IPS-NIHi7 (cell line): ENCODE results near the gene GLTP.
A peak's percentile ranks its signal among the peaks of the same experiment; 100 is the strongest.
"Not testable (repeated sequence)": the region's sequence is repeated elsewhere in the genome, so short reads cannot be mapped to it uniquely, and the experiment has no call there.

Experiments used
- DNase-seq: peaks from one replicate; pipeline ENCODE4 v3.0.0; 2012; ENCODE audit warnings: mixed read lengths; ENCODE audit errors: extremely low spot score

GLTP gene

DNA sequence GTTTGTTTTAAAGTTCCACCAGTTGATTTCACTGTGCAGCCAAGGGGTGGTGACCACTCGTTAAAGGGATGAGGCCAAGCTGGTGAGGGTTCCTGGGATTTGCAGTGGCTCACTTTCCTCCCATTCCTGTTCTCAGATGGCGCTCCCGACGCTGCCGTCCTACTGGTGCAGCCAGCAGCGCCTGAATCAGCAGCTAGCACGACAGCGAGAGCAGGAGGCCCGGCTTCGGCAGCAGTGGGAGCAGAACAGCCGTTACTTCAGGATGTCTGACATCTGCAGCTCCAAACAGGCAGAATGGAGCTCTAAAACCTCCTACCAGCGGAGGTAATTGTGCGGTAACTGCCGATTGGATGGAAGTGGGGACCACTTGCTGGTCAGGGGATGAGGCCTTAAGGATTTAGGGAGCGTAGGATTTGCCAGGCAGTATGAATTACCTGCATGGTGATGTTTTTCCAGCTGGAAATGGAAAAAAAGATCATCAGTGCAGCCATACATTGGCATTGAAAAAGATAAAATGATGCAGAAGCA is 22.6 kb upstream of the GLTP start:
- DNase-seq: no peak

DNA sequence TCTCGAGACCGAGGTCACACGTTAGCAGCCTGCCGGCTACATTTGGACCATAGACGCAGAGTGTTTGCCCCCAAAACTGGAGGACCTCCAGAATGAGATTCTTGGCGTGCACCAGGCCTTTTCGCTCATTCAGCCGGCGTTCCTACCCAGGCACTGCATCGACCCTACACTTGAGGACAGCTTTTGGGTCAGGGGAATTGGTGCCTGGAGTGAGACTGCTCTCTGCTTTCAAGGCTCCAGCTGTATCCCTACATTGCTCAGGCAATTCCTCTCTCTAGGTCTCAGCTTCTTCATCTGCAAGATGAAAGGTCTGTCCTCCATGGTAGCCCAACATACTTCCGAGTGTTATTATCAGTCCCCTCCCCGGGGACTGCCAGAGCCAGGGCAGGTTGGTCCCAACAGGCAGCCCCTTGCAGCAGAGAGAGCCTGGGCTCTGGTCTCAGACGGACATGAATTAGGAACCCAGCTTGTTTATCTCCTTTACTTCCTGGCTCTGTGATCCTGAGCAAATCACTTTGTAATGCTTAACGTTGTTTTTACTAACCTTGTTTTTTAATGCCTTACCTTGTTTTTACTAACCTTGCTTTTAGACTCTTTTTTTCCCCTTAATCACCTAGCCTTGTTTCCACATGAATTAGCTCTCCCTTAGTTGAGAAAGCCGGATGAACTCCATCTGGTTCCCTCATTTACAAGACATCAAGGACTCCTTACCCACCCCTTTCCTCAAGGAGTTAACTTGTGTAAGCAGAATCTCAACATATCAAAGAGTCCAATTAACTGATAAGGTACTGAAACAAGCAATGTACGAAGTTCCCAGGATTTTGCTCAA is 20.6 kb upstream of the GLTP start:
- peak; percentile 67 for DNase-seq

DNA sequence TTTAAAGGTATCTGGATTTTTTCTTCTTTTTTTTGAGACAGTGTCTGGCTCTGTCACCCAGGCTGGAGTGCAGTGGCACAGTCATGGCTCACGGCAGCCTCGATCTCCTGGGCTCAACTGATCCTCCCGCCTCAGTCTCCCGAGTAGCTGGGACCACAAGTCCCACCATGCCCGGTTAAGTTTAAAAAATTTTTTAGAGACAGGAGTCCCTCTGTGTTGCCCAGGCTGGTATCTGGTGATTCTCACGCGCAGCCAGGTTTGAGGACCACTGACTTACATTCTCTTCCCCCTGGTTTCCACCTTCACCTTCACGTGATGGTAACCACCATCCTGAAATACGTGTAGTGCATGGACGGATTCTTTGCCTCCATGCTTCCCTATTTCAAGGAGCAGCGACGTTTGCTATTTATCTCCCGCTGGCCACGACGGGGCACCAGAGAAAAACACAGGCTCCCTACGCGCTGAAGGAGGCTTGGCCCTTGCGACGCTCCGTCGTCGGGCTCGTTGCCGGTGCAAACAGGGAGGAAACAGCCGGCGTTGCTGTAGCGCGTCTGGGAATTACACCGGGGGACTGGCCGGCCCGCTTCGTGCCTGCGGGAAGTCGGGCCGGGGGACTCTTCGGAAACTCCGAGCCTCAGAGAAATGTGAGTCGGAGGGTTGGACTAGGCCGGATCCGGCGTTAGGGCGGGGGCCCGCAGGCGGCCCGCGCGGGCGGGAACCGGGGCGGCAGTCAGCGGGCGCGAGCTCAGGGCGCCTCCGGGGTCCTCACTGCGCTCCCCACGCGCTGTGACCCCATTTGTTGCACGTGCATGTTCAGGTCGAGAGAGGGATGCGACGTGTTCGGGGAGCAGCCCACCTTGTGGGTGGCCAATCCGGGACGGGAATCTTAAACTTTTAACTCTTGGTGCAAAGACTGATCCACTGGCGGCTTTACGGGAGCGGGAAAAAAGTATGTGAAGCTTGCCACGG is 19.7 kb upstream of the GLTP start, which contains the start of gene TCHP:
TSS of gene TCHP (plus strand) at position 492 of the 969 bp plus-strand sequence. CDS start 2,753 bp downstream, outside the sequence.
- DNase-seq: peak; percentile 84

DNA sequence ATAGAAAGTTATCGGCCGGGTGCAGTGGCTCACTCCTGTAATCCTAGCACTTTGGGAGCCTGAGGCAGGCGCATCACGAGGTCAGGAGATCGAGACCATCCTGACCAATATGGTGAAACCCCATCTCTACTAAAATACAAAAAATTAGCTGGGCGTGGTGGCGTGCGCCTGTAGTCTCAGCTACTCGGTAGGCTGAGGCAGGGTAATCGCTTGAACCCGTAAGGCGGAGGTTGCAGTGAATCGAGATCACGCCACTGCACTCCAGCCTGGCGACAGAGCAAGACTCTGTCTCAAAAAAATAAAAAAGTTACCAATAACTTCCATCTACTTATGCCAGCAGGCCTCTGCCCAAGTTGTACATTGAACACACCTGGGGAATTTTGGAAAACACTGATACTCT is 19.0 kb upstream of the GLTP start:
- DNase-seq: not testable (repeated sequence)

DNA sequence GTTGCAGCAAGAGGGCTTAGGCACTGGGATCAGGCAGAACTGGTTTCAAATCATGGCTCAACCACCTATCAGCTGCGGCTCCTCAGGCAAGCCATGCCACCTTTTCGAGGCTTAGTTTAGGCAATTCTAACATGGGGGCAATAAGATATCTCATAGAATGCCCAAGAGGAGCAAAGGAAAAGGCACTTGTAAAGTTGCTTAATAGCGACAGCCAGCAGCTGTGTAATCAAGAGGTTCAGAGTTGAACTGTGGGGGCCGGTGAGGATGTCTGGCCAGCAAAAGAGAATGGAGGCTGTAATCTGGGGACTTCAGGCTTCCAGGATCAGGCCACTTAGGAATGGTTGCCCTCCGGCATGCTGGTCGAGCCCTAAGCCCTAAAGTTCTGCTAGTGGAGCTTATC is 16.7 kb upstream of the GLTP start:
- no peak for DNase-seq

DNA sequence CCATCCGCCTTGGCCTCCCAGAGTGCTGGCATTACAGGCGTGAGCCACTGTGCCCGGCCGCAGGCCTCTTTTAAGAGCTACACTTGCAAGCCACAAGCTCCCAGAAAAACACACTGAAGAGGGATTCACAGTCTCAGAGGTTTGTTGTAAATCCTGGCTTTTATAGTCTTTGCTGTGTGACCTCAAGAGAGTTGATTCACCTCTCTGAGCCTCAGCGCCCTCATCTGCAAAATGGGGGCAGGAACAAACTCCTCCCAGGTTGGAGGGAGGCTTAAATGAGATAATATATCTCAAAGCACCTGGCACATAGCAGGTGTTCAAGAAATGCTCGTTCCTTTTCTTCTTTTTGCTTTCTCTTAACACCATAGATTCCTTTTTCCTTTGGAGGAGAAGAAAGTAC is 15.8 kb upstream of the GLTP start:
- DNase-seq: no peak

DNA sequence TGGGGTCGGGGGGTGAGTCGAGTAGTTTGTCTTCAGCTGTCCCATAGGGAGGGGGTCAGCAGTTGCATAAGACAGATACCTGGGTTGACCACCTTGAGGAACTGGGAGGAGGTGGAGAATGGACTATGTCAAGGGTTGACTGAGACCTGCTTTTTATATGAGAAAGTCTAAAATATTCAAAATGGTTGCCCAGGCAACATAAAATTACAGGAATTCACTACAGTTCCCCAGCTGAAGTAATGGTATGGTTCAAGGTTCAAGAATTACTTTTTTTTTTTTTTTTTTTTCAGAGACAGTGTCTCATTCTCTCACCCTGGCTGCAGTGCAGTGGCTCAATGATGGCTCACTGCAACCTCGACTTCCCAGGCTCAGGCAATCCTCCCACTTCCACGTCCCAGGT is 14.6 kb upstream of the GLTP start:
- DNase-seq: no peak

DNA sequence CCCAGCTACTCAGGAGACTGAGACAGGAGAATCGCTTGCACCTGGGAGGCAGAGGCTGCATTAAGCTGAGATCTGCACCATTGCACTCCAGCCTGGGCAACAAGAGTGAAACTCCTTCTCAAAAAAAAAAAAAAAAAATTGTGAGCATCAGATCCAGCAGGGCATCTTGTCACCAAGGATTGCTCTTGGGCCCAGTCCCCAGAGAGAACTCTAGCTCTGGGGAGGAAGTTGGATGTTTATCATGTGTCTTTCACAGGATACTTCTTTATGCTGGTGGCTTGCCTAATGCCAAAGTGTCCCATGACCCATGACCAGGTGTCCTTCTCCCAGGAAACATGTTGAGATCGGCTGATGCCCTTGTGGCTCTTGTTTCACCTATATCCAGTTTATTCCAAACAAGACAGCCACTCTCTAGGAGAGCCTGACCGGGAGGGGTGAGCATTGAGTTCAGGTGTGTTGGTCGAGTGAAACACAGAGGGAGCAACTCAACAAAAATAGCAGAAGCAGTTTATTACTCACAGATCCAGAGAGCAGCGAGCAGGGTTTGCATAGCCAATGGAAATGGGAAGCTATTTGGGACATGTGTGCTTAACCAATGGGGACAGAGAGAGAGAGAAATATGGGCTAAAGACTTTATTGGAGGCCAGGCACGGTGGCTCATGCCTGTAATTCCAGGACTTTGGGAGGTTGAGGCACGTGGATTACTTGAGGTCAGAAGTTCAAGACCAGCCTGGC is 13.1 kb upstream of the GLTP start:
- no peak for DNase-seq

DNA sequence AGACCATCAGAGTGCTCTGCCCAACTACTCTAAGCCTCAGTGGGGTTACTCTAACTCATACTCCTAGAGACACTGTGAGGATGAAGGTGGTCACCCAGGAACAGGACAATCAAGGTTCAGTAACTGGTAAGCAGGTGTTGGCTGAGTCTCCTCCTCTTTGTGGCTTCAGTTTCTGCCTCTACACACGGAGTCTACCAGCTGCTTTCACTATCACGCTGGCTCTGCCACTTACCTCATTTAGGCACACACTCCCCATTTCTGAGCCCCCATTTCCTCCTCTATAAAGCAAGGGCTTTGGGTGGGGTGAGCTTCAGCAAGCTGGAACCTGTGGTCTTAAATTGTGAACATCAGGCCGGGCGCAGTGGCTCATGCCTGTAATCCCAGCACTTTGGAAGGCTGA is 12.4 kb upstream of the GLTP start:
- DNase-seq: no peak

DNA sequence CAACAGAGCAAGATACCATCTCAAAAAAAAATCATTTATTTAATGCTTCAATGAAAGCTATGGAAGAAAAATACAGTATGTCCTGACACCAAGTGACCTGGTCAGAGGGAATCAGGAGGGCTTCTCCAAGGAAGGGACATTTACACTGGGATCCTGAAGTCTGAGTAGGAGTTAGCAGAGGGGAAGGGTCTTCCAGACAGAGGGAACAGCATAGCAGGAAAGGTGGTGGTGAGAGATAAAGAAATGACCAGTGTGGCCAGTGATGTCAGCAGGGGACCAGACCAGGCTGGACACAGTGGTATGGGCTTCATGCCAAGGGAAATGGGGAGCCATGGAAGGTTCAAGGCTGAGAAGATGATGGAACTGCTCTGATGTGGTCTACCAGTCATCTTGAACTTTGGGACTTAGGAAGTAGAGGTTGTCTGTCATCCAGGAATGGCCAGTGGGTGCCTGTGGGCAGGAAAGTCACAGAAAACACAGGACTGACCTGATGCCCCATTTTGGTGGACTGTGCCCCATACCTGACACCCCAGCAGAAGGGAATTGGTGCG is 11.9 kb upstream of the GLTP start:
- DNase-seq: no peak

DNA sequence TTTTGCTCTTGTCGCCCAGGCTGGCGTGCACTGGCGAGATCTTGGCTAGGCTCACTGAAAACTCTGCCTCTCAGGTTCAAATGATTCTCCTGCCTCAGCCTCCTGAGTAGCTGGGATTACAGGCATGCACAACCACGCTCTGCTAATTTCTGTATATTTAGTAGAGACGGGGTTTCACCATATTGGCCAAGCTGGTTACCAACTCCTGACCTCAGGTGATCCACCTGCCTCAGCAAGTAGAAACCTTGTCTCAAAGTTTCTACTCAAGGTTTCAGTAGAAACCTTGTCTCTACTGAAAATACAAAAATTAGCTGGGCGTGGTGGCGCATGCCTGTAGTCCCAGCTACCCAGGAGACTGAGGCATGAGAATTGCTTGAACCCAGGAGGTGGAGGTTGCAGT is 11.4 kb upstream of the GLTP start:
- not testable (repeated sequence) for DNase-seq

DNA sequence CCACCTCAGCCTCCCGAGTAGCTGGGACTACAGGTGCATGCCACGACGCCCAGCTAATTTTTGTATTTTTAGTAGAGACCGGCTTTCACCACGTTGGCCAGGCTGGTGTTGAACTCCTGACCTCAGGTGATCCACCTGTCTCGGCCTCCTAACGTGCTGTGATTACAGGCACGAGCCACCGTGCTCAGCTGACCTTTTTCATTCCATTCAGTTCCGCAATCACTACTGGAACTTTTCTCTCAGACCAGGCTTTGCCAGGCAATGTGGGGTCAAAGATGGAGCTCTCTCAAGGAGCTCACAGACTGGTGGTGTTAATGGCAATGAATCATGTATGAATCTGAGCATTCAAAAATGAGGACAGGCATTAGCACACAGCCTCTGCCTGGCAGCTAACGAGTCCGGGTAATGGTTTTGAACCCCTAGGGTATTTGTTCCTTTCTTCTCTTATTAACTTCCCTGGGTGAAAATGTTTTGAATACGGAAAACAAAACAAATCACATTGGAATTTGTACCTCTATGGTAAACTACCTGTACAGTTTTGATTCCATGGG is 10.4 kb upstream of the GLTP start:
- DNase-seq: no peak

DNA sequence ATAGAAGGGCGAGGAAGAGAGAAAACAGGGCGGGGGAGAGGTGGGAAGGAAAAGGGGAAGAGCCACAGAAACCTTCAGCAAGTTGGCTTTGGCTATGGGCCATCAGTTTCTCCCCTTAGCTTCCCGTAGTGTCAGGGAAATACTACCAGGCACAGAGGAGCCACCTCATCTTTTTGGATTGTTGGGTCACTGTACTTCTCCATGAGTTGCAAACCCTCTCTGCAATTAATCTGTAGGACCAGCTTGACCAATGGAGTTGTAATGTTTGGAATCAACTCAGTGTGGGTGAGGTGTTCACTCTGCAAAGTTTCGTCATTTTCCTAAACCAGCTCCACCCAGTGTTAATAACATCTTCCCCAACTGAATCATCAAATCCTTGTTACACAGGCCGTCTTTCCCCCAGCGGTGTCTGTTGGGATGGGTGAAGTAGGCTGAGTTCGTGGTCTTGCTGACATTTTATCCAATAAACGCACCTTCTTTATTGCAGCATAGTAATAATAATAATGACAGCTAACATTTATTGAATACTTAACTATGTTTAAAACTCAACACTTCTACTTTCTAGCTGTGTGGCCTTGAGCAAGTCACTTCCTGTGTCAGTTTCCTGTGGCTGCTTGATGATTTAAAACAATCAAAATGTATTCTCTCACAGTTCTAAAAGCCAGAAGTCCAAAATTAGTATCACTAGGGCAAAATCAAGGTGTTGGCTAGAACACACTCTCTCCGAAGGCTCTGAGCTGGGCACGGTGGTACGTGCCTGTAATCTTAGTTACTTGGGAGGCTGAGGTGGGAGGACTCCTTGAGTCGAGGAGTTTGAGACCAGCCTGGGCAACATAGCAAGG is 8.1 kb upstream of the GLTP start:
- DNase-seq: no peak

DNA sequence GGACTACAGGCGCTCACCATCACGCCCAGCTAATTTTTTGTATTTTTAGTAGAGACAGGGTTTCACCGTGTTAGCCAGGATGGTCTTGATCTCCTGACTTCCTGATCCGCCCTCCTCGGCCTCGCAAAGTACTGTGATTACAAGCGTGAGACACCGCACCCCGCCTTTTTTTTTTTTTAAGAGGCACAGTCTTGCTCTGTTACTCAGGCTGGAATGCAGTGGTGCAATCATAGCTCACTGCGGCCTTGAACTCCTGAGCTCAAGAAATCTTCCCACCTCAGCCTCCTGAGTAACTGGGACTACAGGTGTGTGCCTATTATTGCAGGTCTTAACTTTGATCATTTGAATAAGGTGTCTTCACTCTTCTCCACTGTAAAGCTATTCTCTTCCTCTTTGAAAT is 5.3 kb upstream of the GLTP start:
- no peak for DNase-seq

DNA sequence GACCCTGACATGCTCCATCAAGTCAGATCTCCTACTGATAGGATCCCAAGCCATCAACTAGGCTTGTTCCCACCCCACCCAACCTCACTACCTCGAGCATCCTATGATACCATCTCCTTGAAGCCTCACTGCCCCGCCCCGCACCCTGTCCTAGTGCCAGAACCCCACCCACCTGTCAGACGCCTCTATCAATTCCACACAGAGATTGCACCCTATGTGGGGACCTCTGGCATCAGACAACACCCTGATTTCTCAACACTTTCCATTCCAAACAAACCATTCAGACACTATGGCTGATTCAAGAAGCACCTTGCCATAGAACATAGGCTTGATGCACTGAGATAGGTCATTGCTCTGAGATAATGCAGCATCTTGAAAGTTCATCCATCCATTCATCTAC is 3.1 kb upstream of the GLTP start:
- DNase-seq: no peak

DNA sequence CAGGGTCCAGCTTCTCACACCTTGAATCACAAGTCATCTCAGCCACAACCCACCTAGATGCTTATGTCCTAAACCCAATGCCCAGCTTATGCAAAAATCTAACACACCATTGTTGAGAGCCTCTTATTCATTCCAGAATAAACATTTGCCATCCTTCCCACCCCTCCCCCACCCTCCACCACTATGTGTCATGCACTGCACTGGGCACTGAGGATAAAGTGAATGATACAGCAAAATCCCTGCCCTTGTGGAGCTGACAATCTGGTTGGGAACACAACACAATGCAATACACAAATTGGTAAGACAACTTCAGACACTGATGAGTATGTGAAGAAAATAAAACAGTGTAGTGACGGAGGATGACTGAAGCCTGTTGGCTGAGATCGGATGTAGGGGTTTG is 1.4 kb upstream of the GLTP start:
- DNase-seq: no peak

DNA sequence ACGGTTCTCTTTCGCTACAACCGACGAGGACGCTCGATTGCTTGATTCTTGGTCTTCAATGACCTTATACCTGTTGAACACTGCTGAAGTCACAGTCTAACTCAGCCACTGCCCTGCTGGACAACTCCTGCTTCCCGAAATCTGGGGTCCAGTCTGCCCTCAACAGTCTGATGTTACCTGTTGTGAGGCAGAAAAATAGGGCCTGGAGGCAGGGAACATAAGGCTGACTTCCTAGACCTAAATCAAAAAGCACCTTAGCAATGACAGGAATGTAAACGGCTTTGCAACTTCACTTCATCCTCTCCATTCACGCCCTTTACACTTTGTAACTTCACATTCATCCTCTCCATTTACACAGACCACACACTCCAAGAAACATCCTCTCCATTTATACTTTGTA is 597 bp upstream of the GLTP start:
- no peak for DNase-seq

DNA sequence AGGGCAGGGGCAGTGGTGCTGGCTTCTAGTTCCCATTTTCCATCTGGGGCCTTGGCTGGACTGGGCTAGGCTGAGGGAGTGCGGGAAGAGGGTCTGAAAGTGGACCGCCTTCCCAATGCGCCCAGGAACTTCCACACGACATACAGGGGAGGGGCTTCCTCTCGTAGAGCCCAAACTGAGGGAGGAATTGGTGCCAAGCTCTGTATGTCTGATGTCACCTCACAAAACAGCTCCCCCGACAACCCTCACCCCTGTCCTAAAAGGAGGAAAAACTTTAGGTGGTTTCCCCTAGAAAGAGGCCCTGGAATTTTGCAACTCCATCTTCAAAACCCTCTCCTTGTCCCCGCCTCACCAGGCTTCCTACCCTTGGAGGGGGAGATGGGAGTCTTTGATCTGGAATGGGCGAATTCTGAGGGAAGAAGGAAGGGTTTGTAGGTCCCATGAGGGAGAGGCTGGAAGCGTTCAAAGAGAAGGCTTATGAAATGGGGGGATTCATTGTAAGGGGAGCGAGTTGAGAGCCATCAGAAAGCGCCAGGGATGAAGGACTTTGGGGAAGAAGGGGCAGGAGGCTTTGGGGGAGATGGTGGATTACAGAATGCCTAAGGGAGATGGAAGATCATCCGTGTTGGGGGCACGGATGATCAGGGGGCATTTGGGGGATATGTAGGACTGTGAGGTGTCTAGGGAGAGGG is 844 bp downstream of the GLTP start:
- DNase-seq: no peak

DNA sequence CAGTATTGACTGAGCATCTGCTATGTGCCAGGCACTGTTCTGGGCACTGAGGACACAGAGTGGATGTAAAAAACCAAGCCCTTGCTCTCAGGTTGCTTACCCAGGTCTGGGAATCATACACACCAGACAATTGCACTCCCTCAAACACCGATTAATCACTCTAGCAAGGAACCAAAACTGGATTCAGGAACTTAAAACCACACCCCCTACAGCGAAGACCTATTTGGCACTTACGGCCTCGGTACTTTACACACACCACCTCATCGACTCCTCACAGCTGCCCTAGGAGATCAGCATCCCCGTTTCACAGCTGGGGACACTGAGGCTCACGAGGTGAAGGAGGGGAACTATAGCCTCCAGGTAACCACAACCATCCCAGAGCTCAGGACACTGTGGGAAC is 1.6 kb downstream of the GLTP start:
- no peak for DNase-seq

DNA sequence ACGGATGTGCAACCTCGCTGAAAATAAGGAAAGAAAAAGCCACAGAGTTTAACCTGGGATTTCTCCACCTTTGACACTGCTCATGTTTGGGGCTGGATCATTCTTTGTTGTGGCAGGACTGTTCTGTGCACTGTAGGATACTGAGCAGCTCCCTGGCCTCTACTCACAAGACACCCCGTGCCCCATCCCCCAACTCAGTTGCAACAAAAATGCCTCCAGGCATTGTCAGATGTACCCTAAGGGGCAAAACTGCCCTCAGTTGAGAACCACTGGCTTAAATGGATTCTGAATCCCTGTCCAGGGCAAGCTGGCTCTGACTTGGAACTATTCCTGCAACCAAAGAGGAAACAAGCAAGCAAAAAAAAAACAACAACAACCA is 2.1 kb downstream of the GLTP start:
- no peak for DNase-seq
